Esophagus muscularis mucosa (tissue), 4 donors: ENCODE data around the gene RELA.

Source experiments
- EP300 ChIP-seq: sonication (generic); formaldehyde crosslinking; IDR thresholded peaks from one replicate; pipeline ENCODE4 v1.6.1; 2017; ENCODE audit warnings: antibody characterized with exemption
- POLR2A ChIP-seq: fragments of 450-650 bp; IDR thresholded peaks from one replicate; pipeline ENCODE4 v1.6.1; 2017; ENCODE audit warnings: antibody characterized with exemption, moderate library complexity, mild to moderate bottlenecking, low read depth
- POLR2AphosphoS5 ChIP-seq, 2 donors: sonication (generic); formaldehyde crosslinking; IDR thresholded peaks; one replicate each; pipeline ENCODE4 v1.6.1; 2017; ENCODE audit warnings: antibody characterized with exemption in 2 of 2
- TF ChIP-seq, protein P1 (sequence below), 3 experiments: fragments of 200-600 bp in 2 of 3; fragments of 450-650 bp in 1 of 3; sonication (generic) in 2 of 3; IDR thresholded peaks; one replicate each; pipeline ENCODE4 v1.5.1; 2017 to 2019; ENCODE audit warnings: antibody characterized with exemption in 3 of 3, mild to moderate bottlenecking in 2 of 3, moderate library complexity in 1 of 3

DNA sequence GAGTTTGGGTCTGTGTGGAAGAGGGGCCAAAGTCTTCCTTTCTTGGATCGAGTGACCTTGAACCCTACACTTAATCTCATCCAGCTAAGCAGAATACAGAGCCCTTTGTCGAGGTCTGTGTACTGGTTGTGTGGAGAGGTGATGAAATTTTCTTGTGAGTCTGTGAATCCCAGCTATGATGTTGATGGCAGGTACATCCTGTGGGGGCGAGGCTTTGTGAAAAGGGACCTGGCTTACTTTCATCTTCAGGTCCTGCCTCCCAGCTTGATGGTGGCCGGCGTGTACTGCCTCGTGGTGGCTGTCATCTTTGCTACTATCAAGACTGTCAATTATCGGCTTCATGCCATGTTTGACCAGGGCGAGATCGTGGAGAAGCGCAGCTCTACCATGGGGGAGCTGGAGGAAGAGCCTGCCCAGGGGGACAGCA is 46.1 kb downstream of the RELA start:
- TF ChIP-seq, protein P1, sequence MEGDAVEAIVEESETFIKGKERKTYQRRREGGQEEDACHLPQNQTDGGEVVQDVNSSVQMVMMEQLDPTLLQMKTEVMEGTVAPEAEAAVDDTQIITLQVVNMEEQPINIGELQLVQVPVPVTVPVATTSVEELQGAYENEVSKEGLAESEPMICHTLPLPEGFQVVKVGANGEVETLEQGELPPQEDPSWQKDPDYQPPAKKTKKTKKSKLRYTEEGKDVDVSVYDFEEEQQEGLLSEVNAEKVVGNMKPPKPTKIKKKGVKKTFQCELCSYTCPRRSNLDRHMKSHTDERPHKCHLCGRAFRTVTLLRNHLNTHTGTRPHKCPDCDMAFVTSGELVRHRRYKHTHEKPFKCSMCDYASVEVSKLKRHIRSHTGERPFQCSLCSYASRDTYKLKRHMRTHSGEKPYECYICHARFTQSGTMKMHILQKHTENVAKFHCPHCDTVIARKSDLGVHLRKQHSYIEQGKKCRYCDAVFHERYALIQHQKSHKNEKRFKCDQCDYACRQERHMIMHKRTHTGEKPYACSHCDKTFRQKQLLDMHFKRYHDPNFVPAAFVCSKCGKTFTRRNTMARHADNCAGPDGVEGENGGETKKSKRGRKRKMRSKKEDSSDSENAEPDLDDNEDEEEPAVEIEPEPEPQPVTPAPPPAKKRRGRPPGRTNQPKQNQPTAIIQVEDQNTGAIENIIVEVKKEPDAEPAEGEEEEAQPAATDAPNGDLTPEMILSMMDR (IDR thresholded peaks at IDR 0.05), result no peak
- TF ChIP-seq POLR2AphosphoS5 (IDR thresholded peaks at IDR 0.05) (no peak), EP300 (no peak), POLR2A (no peak)
